LHCN-M2 (cell line): ENCODE results near the gene GUCA2B. TPM values are rescaled to one million over a fixed set of nuclear protein-coding genes. Genes with fewer than 3 reads are reported as not detected.

ENCODE experiments used
- DNase-seq: peaks from one replicate; pipeline ENCODE4 v3.0.0-alpha.2; 2012; ENCODE audit warnings: low read depth
- total RNA-seq: library from RNA; depleted of rRNA; stranded (reverse); fragments of >200 nt; gene quantifications from 2 replicates; pipeline ENCODE4 v1.2.3, GENCODE V29; 2014

GUCA2B gene
- total RNA-seq, 1 experiment from 2014 or later = not detected

- no peak for DNase-seq
Measured at GRCh38 chr1:42165511-42166210, 12.5 kb downstream of the GUCA2B start.

GRCh38 chr1:42167611-42168390, 14.6 kb downstream of the GUCA2B start:
- DNase-seq = no peak

GRCh38 chr1:42168391-42168670, 15.1 kb downstream of the GUCA2B start:
- no peak for DNase-seq

- DNase-seq = no peak
Measured at GRCh38 chr1:42168763-42169162, 15.6 kb downstream of the GUCA2B start.

- DNase-seq = peak; percentile 19
Measured at GRCh38 chr1:42170779-42171621, 17.8 kb downstream of the GUCA2B start.

- DNase-seq = no peak
Measured at GRCh38 chr1:42171679-42172266, 18.6 kb downstream of the GUCA2B start.

GRCh38 chr1:42172381-42173133, 19.3 kb downstream of the GUCA2B start:
- no peak for DNase-seq

GRCh38 chr1:42173155-42173933, 20.1 kb downstream of the GUCA2B start:
- peak; percentile 32 for DNase-seq

GRCh38 chr1:42173961-42174735, 20.9 kb downstream of the GUCA2B start:
- DNase-seq = no peak

- no peak for DNase-seq
Measured at GRCh38 chr1:42175314-42176054, 22.3 kb downstream of the GUCA2B start.

- peak; percentile 35 for DNase-seq
Measured at GRCh38 chr1:42176902-42177519, 23.8 kb downstream of the GUCA2B start.

GRCh38 chr1:42177541-42177981, 24.4 kb downstream of the GUCA2B start:
- peak; percentile 81 for DNase-seq

- DNase-seq = no peak
Measured at GRCh38 chr1:42178249-42178648, 25.0 kb downstream of the GUCA2B start.

GRCh38 chr1:42179275-42179674, 26.1 kb downstream of the GUCA2B start:
- peak; percentile 30 for DNase-seq

GRCh38 chr1:42179900-42180329, 26.7 kb downstream of the GUCA2B start:
- DNase-seq = no peak

- no peak for DNase-seq
Measured at GRCh38 chr1:42181687-42182086, 28.5 kb downstream of the GUCA2B start.

GRCh38 chr1:42183210-42183956, 30.2 kb downstream of the GUCA2B start:
- DNase-seq = no peak

- DNase-seq = no peak
Measured at GRCh38 chr1:42183957-42184268, 30.7 kb downstream of the GUCA2B start.
